Central memory CD4-positive, alpha-beta T cell (primary cell): Measurements from ENCODE around the gene F13B.
"Not testable (repeated sequence)": the region's sequence is repeated elsewhere in the genome, so short reads cannot be mapped to it uniquely, and the experiment has no call there.

Experiments
- DNase-seq: peaks from one replicate; pipeline ENCODE4 v3.0.0; 2022
- total RNA-seq, 3 experiments: gene quantifications; one replicate each; lab custom pipeline; 2026; lab: John Stamatoyannopoulos, UW

F13B gene
- 0 reads per million in 3 experiments for total RNA-seq

GRCh38 chr1:197066719-197067456, at the start of gene F13B:
Gene F13B, minus strand, starts transcription at chr1:197067260. Its CDS starts 37 bp downstream, at chr1:197067223.
- DNase-seq: no peak

GRCh38 chr1:197116156-197116555, 49.1 kb upstream of the F13B start:
- DNase-seq: no peak

GRCh38 chr1:197106869-197107268, 39.8 kb upstream of the F13B start:
- no peak for DNase-seq

GRCh38 chr1:197103300-197103699, 36.2 kb upstream of the F13B start:
- no peak for DNase-seq

GRCh38 chr1:197101978-197102377, 34.9 kb upstream of the F13B start:
- DNase-seq: no peak

- no peak for DNase-seq
Observed at GRCh38 chr1:197100677-197101076, 33.6 kb upstream of the F13B start.

GRCh38 chr1:197099444-197099843, 32.4 kb upstream of the F13B start:
- DNase-seq: no peak

- not testable (repeated sequence) for DNase-seq
Observed at GRCh38 chr1:197096971-197097370, 29.9 kb upstream of the F13B start.

- DNase-seq: no peak
Observed at GRCh38 chr1:197096137-197096536, 29.1 kb upstream of the F13B start.

- DNase-seq: no peak
Observed at GRCh38 chr1:197093226-197093885, 26.3 kb upstream of the F13B start.

GRCh38 chr1:197092491-197093023, 25.5 kb upstream of the F13B start:
- no peak for DNase-seq

GRCh38 chr1:197083474-197083873, 16.4 kb upstream of the F13B start:
- DNase-seq: no peak

GRCh38 chr1:197081117-197081753, 14.2 kb upstream of the F13B start:
- DNase-seq: no peak

GRCh38 chr1:197080323-197080722, 13.3 kb upstream of the F13B start:
- DNase-seq: no peak

GRCh38 chr1:197076585-197076984, 9.5 kb upstream of the F13B start:
- DNase-seq: no peak

- DNase-seq: no peak
Observed at GRCh38 chr1:197073978-197074377, 6.9 kb upstream of the F13B start.

GRCh38 chr1:197067457-197067818, 378 bp upstream of the F13B start:
- no peak for DNase-seq

GRCh38 chr1:197066277-197066676, 783 bp downstream of the F13B start:
- no peak for DNase-seq

- no peak for DNase-seq
Observed at GRCh38 chr1:197065559-197065958, 1.5 kb downstream of the F13B start.

GRCh38 chr1:197063212-197063611, 3.8 kb downstream of the F13B start:
- DNase-seq: no peak

GRCh38 chr1:197062692-197063091, 4.4 kb downstream of the F13B start:
- no peak for DNase-seq

GRCh38 chr1:197049100-197049499, 18.0 kb downstream of the F13B start:
- DNase-seq: no peak

- no peak for DNase-seq
Observed at GRCh38 chr1:197042676-197043341, 24.3 kb downstream of the F13B start.
